Naive B cell (primary cell): ENCODE data around the gene TMEM129. TPM values are rescaled to one million over a fixed set of nuclear protein-coding genes. Genes with fewer than 3 reads are reported as not detected.

Source experiments
- ATAC-seq, 2 donors: fragments of 150-1000 bp; cut with Tn5 transposase; 2 replicates each; pipeline ENCODE4 v1.10.0; 2021; ENCODE audit warnings: low read depth in 2 of 2, mild to moderate bottlenecking in 2 of 2, moderate library complexity in 2 of 2
- DNase-seq: peaks from one replicate; pipeline ENCODE4 v3.0.0; 2022
- H3K27ac Mint-ChIP-seq, 6 donors: one replicate each; pipeline ENCODE4 v1.8.0; 2020 to 2022; ENCODE audit warnings: mild to moderate bottlenecking in 6 of 6, mixed read lengths in 6 of 6, moderate library complexity in 5 of 6, inconsistent platforms in 2 of 6
- H3K27me3 Mint-ChIP-seq, 3 donors: one replicate each; pipeline ENCODE4 v1.8.0; 2021 to 2022; ENCODE audit warnings: mixed read lengths in 3 of 3, mild to moderate bottlenecking in 1 of 3
- H3K36me3 Mint-ChIP-seq, 2 donors: one replicate each; pipeline ENCODE4 v1.8.0; 2020 to 2022; ENCODE audit warnings: mixed read lengths in 2 of 2, inconsistent platforms in 1 of 2, mild to moderate bottlenecking in 1 of 2
- H3K4me1 Mint-ChIP-seq, 3 donors: one replicate each; pipeline ENCODE4 v1.8.0; 2020 to 2022; ENCODE audit warnings: mixed read lengths in 3 of 3, inconsistent platforms in 1 of 3, mild to moderate bottlenecking in 1 of 3, moderate library complexity in 1 of 3
- H3K4me3 Mint-ChIP-seq, 8 donors: one replicate each; pipeline ENCODE4 v1.8.0; 2020 to 2022; ENCODE audit warnings: mild to moderate bottlenecking in 8 of 8, mixed read lengths in 8 of 8, moderate library complexity in 8 of 8, inconsistent platforms in 2 of 8
- H3K9me3 Mint-ChIP-seq, 7 donors: one replicate each; pipeline ENCODE4 v1.8.0; 2020 to 2022; ENCODE audit warnings: mixed read lengths in 7 of 7, mild to moderate bottlenecking in 5 of 7, inconsistent platforms in 2 of 7, moderate library complexity in 1 of 7
- polyA plus RNA-seq, 6 donors: library from polyadenylated mRNA; unstranded; fragments of 300-500 nt; fragmentation: Illumina TruSeq; gene quantifications; one replicate each; pipeline ENCODE4 v1.2.3, GENCODE V29; 2021; ENCODE audit warnings: low read depth in 6 of 6

The TMEM129 gene
- polyA plus RNA-seq, 6 donors from 2014 or later = 29.6 to 43.7 (median 34.7) TPM

- Mint-ChIP-seq H3K27me3 (no peaks in the 10 kb centered on the region), H3K36me3 (no peaks in the 10 kb centered on the region), H3K4me1 (peaks cover 35 to 61% (median 48%) of the 10 kb centered on the region in 3 donors), H3K27ac (peak overlapping the region in 1 of 6 donors; percentile 100), H3K4me3 (peak overlapping the region in 1 of 8 donors; percentile 15), H3K9me3 (no peaks in the 10 kb centered on the region)
- no peak for DNase-seq
- ATAC-seq = no peak
These were observed 3.7 kb downstream of the TMEM129 start for GRCh38 chr4:1717129-1718094.

- DNase-seq = no peak
- ATAC-seq = no peak
- no peaks in the 10 kb centered on the region for H3K9me3 Mint-ChIP-seq
- peaks cover 30 to 57% (median 44%) of the 10 kb centered on the region in 3 donors for H3K4me1 Mint-ChIP-seq
- H3K27me3 Mint-ChIP-seq = no peaks in the 10 kb centered on the region
- peak overlapping the region in 7 of 8 donors; percentile 20 to 99 (median 89) for H3K4me3 Mint-ChIP-seq
- H3K36me3 Mint-ChIP-seq = no peaks in the 10 kb centered on the region
- peak overlapping the region in 5 of 6 donors; percentile 49 to 99 (median 98) for H3K27ac Mint-ChIP-seq
These were observed 4.8 kb downstream of the TMEM129 start for GRCh38 chr4:1716065-1716945.

GRCh38 chr4:1715002-1715758 lies 5.9 kb downstream of the TMEM129 start:
- ATAC-seq (peak; percentile 16 to 33), DNase-seq (peak; percentile 64)
- Mint-ChIP-seq H3K4me1 (peaks cover 36 to 66% (median 49%) of the 10 kb centered on the region in 3 donors), H3K9me3 (no peaks in the 10 kb centered on the region), H3K27ac (peak overlapping the region; percentile 92 to 99 (median 97)), H3K27me3 (no peaks in the 10 kb centered on the region), H3K36me3 (peaks cover 0 to under 1% of the 10 kb centered on the region in 2 donors), H3K4me3 (peak overlapping the region; percentile 66 to 99 (median 94))

- H3K27ac Mint-ChIP-seq = peak overlapping the region; percentile 92 to 99 (median 98)
- no peak for ATAC-seq
- peaks cover 0 to 5% of the 10 kb centered on the region in 2 donors for H3K36me3 Mint-ChIP-seq
- no peaks in the 10 kb centered on the region for H3K27me3 Mint-ChIP-seq
- DNase-seq = no peak
- H3K9me3 Mint-ChIP-seq = no peaks in the 10 kb centered on the region
- peak overlapping the region; percentile 66 to 99 (median 96) for H3K4me3 Mint-ChIP-seq
- peaks cover 34 to 65% (median 49%) of the 10 kb centered on the region in 3 donors for H3K4me1 Mint-ChIP-seq
These were observed 6.7 kb downstream of the TMEM129 start for GRCh38 chr4:1714303-1715001.

- Mint-ChIP-seq H3K27ac (peak overlapping the region; percentile 95 to 99 (median 98)), H3K9me3 (no peaks in the 10 kb centered on the region), H3K4me1 (peaks cover 36 to 65% (median 50%) of the 10 kb centered on the region in 3 donors), H3K27me3 (no peaks in the 10 kb centered on the region), H3K36me3 (peaks cover 0 to 5% of the 10 kb centered on the region in 2 donors), H3K4me3 (peak overlapping the region; percentile 89 to 99 (median 96))
- DNase-seq (no peak), ATAC-seq (no peak)
These were observed 7.9 kb downstream of the TMEM129 start for GRCh38 chr4:1713003-1713851.

GRCh38 chr4:1712216-1713002 lies 8.7 kb downstream of the TMEM129 start, which contains the start of gene SLBP:
SLBP (minus strand) TSS chr4:1712319; CDS start chr4:1712188, 131 bp downstream.
- peak; percentile 79 to 83 for ATAC-seq
- peaks cover 34 to 65% (median 47%) of the 10 kb centered on the region in 3 donors for H3K4me1 Mint-ChIP-seq
- H3K9me3 Mint-ChIP-seq = no peaks in the 10 kb centered on the region
- no peaks in the 10 kb centered on the region for H3K27me3 Mint-ChIP-seq
- DNase-seq = peak; percentile 99
- peaks cover 0 to 5% of the 10 kb centered on the region in 2 donors for H3K36me3 Mint-ChIP-seq
- peak within 1 kb of the TSS; percentile 89 to 99 (median 96) for H3K4me3 Mint-ChIP-seq
- H3K27ac Mint-ChIP-seq = peak within 1 kb of the TSS; percentile 95 to 99 (median 98)

- peak overlapping the region; percentile 84 to 95 (median 91) for H3K4me3 Mint-ChIP-seq
- H3K27me3 Mint-ChIP-seq = no peaks in the 10 kb centered on the region
- peaks cover 0 to 5% of the 10 kb centered on the region in 2 donors for H3K36me3 Mint-ChIP-seq
- ATAC-seq (peak; percentile 3), DNase-seq (peak; percentile 19)
- no peaks in the 10 kb centered on the region for H3K9me3 Mint-ChIP-seq
- peaks cover 33 to 64% (median 47%) of the 10 kb centered on the region in 3 donors for H3K4me1 Mint-ChIP-seq
- peak overlapping the region; percentile 89 to 97 (median 96) for H3K27ac Mint-ChIP-seq
These were observed 9.4 kb downstream of the TMEM129 start for GRCh38 chr4:1711571-1712215.

- Mint-ChIP-seq H3K27me3 (no peaks in the 10 kb centered on the region), H3K36me3 (peaks cover 0 to 5% of the 10 kb centered on the region in 2 donors), H3K4me3 (peak overlapping the region; percentile 84 to 95 (median 91)), H3K9me3 (no peaks in the 10 kb centered on the region), H3K4me1 (peaks cover 31 to 62% (median 46%) of the 10 kb centered on the region in 3 donors), H3K27ac (peak overlapping the region; percentile 89 to 97 (median 96))
- DNase-seq = no peak
- no peak for ATAC-seq
These were observed 10.0 kb downstream of the TMEM129 start for GRCh38 chr4:1711055-1711570.

- Mint-ChIP-seq H3K27ac (peak overlapping the region in 1 of 6 donors; percentile 39), H3K27me3 (no peaks in the 10 kb centered on the region), H3K36me3 (peaks cover 0 to 5% of the 10 kb centered on the region in 2 donors), H3K4me3 (peak overlapping the region in 4 of 8 donors; percentile 8 to 90 (median 48)), H3K9me3 (no peaks in the 10 kb centered on the region), H3K4me1 (peaks cover 17 to 36% (median 25%) of the 10 kb centered on the region in 3 donors)
- no peak for ATAC-seq
- no peak for DNase-seq
These were observed 12.5 kb downstream of the TMEM129 start for GRCh38 chr4:1708581-1708980.

GRCh38 chr4:1706358-1706757 lies 14.8 kb downstream of the TMEM129 start:
- ATAC-seq (no peak), DNase-seq (no peak)
- no peak overlapping the region for H3K4me3 Mint-ChIP-seq
- peaks cover 23 to 31% (median 25%) of the 10 kb centered on the region in 3 donors for H3K4me1 Mint-ChIP-seq
- no peaks in the 10 kb centered on the region for H3K9me3 Mint-ChIP-seq
- peak overlapping the region in 1 of 6 donors; percentile 80 for H3K27ac Mint-ChIP-seq
- H3K27me3 Mint-ChIP-seq = no peaks in the 10 kb centered on the region
- peaks cover 5 to 7% of the 10 kb centered on the region in 2 donors for H3K36me3 Mint-ChIP-seq
